ENCODE data around the gene ZBTB42. TPM values are rescaled to one million over a fixed set of nuclear protein-coding genes. Genes with fewer than 3 reads are reported as not detected.

ZBTB42 gene
- total and polyA plus RNA-seq, 9 donors = 0.42 to 18.7 (median 3.7) TPM

- no peaks in the 10 kb centered on the region for H3K9me3 ChIP-seq
- H3K36me3 ChIP-seq = no peaks in the 10 kb centered on the region
- no peaks in the 10 kb centered on the region for H3K27me3 ChIP-seq
- intact Hi-C loops (cut with DNase I) = loop anchor here in 2 of 4 donors (5.0 kb wide), 1 partner anchor 36 kb away; no protein-coding TSS in a partner anchor
- H3K4me1 ChIP-seq (ENCODE audit: insufficient read depth) = peaks cover 13% of the 10 kb centered on the region
- TF ChIP-seq CTCF (IDR thresholded peaks at IDR 0.05) (no peak), POLR2A (IDR thresholded peaks at IDR 0.05) (no peak), EP300 (IDR thresholded peaks at IDR 0.05) (no peak)
- no peak for DNase-seq
- no peak overlapping the region for H3K4me3 ChIP-seq
- WGBS, 3 donors = 68 to 73% (median 71%) methylated on average over 12 to 14 of the region's 14 CpGs
- H3K27ac ChIP-seq = no peak overlapping the region
Observed at GRCh38 chr14:104786091-104786586, 14.8 kb upstream of the ZBTB42 start.

GRCh38 chr14:104786726-104787675 lies 13.9 kb upstream of the ZBTB42 start:
- no peaks in the 10 kb centered on the region for H3K9me3 ChIP-seq
- TF ChIP-seq CTCF (IDR thresholded peaks at IDR 0.05) (no peak), EP300 (IDR thresholded peaks at IDR 0.05) (no peak), POLR2A (IDR thresholded peaks at IDR 0.05) (no peak)
- H3K4me3 ChIP-seq = no peak overlapping the region
- WGBS, 3 donors = 79 to 83% (median 80%) methylated on average over 29 to 30 of the region's 30 CpGs
- H3K27me3 ChIP-seq = no peaks in the 10 kb centered on the region
- DNase-seq = no peak
- peaks cover 13% of the 10 kb centered on the region for H3K4me1 ChIP-seq (ENCODE audit: insufficient read depth)
- intact Hi-C loops (cut with DNase I) = loop anchor here in 2 of 4 donors (5.0 kb wide), 1 partner anchor 35 kb away; no protein-coding TSS in a partner anchor
- no peaks in the 10 kb centered on the region for H3K36me3 ChIP-seq
- no peak overlapping the region for H3K27ac ChIP-seq

GRCh38 chr14:104787736-104788135 lies 13.2 kb upstream of the ZBTB42 start:
- no peak for TF ChIP-seq CTCF (IDR thresholded peaks at IDR 0.05)
- TF ChIP-seq POLR2A (IDR thresholded peaks at IDR 0.05) = no peak
- TF ChIP-seq EP300 (IDR thresholded peaks at IDR 0.05) = no peak

GRCh38 chr14:104788161-104788818 lies 12.6 kb upstream of the ZBTB42 start:
- no peak for DNase-seq
- peaks cover 16% of the 10 kb centered on the region for H3K4me1 ChIP-seq (ENCODE audit: insufficient read depth)
- intact Hi-C loops (cut with DNase I) = loop anchor here in 2 of 4 donors (5.0 kb wide), 1 partner anchor 34 kb away; no protein-coding TSS in a partner anchor

More at GRCh38 chr14:104787736-104788135, 13.2 kb upstream of the ZBTB42 start:
- DNase-seq = no peak
- WGBS, 3 donors = 55 to 66% (median 64%) methylated on average over 7 of the region's 7 CpGs
- Histone ChIP-seq H3K36me3 (no peaks in the 10 kb centered on the region), H3K9me3 (no peaks in the 10 kb centered on the region), H3K27me3 (no peaks in the 10 kb centered on the region), H3K4me1 (ENCODE audit: insufficient read depth) (peaks cover 13% of the 10 kb centered on the region), H3K4me3 (no peak overlapping the region), H3K27ac (no peak overlapping the region)
- intact Hi-C loops (cut with DNase I) = loop anchor here in 2 of 4 donors (5.0 kb wide), 1 partner anchor 35 kb away; no protein-coding TSS in a partner anchor

More at GRCh38 chr14:104788161-104788818, 12.6 kb upstream of the ZBTB42 start:
- Histone ChIP-seq H3K27ac (no peak overlapping the region), H3K27me3 (no peaks in the 10 kb centered on the region), H3K4me3 (no peak overlapping the region), H3K9me3 (no peaks in the 10 kb centered on the region), H3K36me3 (no peaks in the 10 kb centered on the region)
- TF ChIP-seq POLR2A (IDR thresholded peaks at IDR 0.05) = no peak
- no peak for TF ChIP-seq CTCF (IDR thresholded peaks at IDR 0.05)
- TF ChIP-seq EP300 (IDR thresholded peaks at IDR 0.05) = no peak
- 63 to 80% (median 64%) methylated on average over 14 of the region's 14 CpGs for WGBS, 3 donors

Data from ovary (tissue), 9 donors.